SHP77 (cell line): ENCODE data around the gene MAPK14.
"Not testable (repeated sequence)": the region's sequence is repeated elsewhere in the genome, so short reads cannot be mapped to it uniquely, and the experiment has no call there.

ENCODE experiments used
- DNase-seq, 2 experiments: peaks; one replicate each; lab custom pipeline; 2025; lab: John Stamatoyannopoulos, UW

The MAPK14 gene

DNA sequence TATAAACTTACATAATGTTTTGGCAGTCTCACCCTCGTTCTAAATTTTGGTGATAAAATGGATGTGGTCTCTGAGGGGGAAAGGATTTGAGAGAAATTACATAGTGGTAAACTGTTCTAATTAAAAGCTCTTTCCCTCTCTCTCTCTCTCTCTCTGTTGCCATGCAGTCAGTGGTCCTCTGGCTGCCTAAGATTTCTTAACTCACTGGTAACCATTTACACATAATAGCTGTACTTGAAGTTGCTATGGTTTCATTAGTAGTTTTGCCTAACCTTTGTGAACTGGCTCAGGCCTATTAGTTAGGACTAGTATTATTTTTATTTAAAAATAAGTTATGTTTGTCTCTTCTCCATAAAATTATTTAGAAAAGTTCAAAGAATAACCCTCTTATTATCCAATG is 42.0 kb downstream of the MAPK14 start:
- DNase-seq, result no peak

DNA sequence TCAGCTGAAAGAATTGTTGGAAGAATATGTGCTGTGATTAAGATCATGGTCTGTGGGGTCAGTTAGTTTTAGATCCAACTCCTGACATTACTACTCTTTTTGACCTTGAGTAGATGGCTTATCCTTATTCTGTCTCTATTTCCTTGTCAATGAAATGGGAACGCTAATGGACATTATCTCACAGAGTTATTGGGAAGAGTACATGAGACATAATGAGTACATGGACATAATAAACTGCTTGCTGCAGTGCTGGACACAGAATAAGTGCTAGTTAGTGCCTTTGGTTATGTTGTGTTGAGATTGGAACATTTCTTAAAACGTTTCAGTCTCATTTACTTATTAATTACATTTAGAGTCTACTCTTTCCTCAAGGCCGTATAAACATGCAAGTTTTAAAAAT is 42.6 kb downstream of the MAPK14 start:
- no peak for DNase-seq

DNA sequence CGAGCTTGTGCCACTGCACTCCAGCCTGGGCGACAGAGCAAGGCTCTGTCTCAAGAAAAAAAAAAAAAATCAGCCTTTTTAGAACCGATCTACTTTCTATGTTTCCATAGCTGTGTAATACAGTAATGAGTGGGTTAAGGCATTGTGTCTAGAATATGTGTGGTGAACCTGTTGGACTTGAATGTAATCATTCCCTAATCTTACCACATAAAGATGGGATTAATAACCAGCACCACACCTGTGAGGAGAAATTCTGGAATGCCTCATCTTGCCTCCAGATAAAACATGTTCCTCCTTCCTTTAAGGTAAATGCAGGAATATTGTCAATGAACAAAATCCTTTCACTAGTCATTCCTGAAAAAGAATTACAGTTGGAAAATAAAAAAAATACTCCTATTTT is 43.7 kb downstream of the MAPK14 start:
- no peak for DNase-seq

DNA sequence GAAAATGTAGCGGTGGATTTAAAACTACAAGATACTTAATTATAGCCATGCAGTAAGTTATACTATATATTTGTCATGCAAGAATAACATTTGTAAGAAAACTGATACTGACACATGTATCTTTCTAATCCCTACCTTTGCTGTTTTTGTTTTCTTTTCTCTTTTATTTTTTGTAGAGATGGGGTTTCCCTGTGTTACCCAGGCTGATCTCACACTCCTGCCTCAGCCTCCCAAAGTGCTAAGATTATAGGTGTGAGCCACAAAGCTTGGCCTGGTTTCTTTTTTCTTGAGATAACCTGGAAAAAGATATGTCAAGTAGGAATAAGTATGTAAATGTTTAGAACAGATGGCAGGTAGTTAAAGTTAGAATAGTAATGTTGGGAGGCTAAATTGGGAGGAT is 44.1 kb downstream of the MAPK14 start:
- DNase-seq, result no peak

DNA sequence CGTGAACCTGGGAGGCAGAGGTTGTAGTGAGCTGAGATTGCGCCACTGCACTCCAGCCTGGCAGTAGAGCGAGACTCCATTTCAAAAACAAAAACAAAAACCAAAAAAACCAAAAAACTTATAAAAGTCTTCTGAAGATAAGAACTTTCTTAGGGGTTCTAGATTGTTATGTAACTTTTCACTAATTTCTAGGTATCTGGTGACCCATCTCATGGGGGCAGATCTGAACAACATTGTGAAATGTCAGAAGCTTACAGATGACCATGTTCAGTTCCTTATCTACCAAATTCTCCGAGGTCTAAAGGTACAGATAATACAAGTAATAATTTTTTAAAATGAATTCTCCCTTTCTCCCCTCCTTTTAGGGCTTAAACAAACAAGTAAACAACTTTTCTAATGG is 45.1 kb downstream of the MAPK14 start:
- DNase-seq, result no peak

DNA sequence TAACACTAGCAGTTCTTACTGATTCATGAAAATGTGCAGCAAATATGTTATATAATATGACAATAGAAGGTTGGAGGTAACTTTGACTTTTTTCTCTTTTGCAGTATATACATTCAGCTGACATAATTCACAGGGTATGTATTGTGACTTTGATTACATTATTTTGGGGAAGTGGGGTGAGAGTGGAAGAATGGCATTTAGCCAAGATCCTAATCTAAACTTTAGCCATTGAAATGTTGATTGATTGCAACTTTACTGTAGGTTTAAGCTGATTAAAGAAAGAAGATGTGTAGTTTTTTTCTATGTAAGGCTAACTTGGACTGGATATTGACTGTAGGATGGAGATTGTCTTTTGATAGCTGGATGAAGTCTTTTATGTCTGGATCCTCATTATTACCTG is 46.0 kb downstream of the MAPK14 start:
- no peak for DNase-seq

DNA sequence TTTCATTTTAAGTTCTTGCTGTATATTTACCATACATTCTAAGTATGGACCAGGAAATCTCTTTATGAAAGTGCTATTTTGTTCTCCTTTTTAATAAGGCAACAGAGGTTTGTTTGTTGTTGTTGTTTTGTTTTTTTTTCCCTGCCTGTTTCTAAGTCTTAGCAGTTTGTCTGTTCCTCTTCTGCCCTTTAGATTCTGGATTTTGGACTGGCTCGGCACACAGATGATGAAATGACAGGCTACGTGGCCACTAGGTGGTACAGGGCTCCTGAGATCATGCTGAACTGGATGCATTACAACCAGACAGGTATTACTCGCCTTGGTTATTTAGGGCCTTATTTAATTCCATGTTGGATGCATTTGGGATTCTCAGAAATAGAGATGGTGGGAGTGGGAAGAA is 48.0 kb downstream of the MAPK14 start:
- DNase-seq, result peak in 1 of 2 experiments; percentile 2

DNA sequence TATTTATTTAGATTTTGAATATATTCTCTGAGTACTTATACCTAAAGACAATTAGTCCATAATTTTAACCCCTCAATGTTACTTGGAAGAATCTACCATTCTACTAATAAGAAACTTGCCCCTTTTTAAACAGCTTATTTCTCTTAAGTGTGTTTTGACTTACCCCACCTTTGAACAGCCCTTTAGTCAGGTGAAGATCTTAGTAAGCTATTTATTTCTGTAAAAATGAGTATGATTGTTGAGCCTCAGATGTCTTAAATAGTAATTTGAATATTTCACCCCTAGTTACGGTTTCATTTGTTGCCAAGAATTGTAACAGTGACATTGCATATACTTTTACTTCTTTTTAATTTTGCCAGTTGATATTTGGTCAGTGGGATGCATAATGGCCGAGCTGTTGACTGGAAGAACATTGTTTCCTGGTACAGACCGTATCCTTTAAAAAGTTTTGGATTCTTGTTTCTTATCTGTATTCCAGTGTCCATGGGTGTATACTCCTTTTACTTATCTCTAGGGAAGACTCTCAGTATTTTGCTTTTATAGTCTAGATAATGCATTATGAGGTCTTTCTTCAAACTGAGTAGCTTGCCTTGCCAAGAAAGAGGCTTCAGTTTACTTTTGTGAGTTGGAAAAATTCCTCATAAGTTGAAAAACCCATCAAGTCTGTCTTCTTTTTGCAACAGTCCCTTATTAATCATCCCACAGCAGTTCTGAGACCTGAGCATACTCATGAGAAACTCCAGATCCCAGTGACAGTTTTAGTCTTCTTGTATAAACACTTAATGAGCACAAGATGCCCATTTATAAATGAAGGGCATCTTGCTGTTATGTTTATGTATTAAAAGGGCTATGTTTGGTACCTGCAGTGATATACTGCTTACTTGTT is 48.8 kb downstream of the MAPK14 start:
- no peak for DNase-seq

DNA sequence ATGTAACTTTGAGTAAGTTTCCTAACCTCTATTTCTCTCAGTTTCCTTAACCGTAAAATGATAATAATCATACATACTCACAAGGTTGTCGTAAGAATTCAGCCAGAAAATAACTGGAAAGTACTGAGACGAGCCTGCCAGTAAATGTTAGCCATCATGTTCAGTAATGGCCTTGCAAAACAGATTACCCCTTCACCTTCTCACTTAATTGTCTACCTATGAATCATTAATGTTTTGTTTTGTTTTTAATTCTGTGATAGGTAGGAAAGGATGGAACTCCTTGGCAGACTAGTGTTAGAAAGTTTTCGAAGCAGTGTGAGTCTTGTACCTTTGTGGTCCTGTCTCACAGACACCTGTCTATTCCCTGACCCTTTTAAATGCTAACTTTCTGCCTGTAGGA is 50.6 kb downstream of the MAPK14 start:
- no peak for DNase-seq

DNA sequence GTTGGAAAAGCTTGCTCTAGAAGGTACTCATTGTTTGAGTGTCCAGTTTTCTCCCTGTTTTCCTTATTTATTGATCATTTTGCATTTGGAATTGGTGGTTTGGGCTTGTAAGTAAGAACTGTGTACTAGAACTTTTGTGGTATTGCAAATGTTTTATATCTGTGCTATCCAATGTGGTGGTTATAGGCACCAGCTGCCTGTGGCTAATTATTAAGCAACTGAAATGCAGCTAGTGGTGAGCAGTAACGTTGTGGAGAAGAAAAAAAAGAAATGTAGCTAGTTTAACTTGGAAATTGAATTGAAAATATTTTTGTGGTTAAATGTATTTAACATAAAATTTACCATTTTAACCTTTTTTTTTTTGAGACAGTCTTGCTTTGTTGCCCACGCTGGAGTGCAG is 52.0 kb downstream of the MAPK14 start:
- DNase-seq, result no peak

DNA sequence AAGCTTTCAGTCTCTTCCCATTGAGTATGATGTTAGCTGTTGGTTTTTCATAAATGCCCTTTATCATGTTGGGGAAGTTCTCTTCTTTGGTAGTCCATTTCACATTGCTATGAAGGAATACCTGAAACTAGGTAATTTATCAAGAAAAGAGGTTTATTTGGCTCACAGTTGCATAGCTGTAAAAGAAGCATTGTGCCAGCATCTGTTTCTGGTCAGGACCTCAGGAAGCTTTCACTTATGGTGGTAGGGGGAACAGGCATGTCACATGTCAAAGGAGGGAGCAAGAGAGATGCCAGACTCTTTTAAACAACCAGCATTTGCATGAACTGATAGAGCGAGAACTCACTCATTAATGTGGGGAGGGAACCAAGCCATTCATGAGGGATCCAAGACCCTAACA is 54.7 kb downstream of the MAPK14 start:
- no peak for DNase-seq

DNA sequence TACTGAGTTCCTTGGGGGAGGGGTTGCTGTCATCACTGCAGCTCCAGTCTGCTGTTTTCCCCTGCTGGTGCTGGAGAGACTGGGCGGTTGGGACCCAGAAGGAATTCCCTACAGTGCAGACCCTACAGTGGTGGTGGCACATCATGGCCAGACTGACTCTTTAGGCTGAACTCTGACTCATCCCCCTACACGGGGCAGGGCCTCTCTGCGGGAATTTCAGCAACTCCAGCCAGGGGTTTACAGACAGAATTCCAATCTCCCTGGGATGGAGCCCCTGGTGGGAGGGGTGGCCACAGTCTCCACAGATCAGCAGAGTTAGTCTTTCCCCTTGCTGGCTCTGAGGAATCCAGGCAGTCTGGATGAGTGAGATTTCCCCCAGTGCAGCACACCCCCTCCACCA is 55.8 kb downstream of the MAPK14 start:
- DNase-seq, result no peak

DNA sequence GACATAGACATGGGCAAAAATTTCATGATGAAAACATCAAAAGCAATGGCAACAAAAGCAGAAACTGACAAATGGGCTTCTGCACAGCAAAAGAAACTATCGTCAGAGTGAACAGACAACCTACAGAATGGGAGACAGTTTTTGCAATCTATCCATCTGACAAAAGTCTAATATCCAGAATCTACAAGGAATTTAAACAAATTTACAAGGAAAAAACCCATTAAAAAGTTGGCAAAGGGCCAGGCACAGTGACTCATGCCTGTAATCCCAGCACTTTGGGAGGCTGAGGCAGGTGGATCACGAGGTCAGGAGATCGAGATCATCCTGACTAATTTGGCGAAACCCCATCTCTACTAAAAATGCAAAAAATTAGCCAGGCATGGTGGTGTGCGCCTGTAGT is 60.6 kb downstream of the MAPK14 start:
- not testable (repeated sequence) for DNase-seq

DNA sequence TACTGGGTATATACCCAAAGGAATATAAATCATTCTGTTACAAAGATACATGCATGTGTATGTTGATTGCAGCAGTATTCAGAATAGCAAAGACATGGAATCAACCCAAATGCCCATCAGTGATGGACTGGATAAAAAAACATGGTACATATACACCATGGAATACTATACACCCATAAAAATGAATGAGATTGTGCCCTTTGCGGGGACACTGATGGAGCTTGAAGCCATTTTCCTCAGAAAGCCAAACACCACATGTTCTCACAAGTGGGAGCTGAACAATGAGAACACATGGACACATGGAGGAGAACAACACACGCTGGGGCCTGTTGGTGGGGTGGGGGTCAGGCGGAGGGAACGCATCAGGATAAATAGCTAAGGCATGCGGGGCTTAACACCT is 61.4 kb downstream of the MAPK14 start:
- DNase-seq, result no peak

DNA sequence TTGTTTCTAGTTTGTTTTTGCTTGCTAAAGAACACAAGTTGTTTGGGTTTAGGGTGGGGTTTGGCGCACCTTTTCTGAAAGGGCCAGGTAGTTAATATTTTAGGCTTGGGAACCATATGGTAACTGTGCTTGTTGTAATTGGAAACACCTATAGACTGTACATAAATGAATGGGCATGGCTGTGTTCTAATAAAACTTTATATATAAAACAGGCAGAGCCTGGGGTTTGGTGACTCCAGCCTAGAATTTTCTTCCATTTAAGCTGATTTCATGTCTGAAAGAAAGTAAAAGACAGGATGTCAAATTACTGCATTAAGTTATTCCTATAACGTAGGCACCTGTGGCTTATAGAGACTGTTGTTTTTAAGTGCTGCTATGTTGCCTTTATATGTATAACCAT is 66.6 kb downstream of the MAPK14 start:
- DNase-seq, result no peak

DNA sequence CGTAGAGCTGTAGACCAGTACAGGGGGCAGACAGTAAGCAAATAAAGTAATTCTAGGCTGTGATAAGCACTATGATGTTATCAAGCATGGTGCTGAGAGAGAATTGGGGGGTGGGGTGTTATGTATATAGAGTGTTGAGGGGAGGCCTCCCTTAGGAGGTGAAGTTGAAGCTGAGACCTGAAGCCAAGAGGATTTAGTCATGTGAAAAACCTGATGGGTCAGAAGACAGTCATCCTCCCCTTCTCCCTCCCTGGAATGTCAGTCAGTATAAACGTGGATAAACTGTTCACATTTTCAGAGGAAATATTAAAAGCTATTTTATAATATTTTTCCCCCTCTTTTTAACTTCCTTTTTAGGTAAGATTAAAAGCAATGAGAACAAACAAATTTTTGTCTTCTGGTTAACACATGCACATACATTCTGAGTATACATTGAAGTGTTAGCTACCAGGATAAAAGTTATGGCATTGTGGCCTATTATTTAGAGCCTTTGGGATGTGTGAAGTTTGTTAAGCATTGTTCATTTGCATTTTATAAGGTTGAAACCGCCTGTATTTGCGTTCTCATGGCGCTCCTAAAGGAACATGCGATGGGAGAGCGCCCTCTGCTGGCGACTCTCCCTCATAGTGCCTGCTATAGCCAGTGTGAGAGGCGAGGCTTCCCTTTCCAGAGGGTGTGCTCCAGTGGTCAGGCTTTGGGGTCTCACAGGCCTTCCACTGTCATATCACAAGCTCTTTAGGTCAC is 67.3 kb downstream of the MAPK14 start:
- peak; percentile 27 to 40 for DNase-seq

DNA sequence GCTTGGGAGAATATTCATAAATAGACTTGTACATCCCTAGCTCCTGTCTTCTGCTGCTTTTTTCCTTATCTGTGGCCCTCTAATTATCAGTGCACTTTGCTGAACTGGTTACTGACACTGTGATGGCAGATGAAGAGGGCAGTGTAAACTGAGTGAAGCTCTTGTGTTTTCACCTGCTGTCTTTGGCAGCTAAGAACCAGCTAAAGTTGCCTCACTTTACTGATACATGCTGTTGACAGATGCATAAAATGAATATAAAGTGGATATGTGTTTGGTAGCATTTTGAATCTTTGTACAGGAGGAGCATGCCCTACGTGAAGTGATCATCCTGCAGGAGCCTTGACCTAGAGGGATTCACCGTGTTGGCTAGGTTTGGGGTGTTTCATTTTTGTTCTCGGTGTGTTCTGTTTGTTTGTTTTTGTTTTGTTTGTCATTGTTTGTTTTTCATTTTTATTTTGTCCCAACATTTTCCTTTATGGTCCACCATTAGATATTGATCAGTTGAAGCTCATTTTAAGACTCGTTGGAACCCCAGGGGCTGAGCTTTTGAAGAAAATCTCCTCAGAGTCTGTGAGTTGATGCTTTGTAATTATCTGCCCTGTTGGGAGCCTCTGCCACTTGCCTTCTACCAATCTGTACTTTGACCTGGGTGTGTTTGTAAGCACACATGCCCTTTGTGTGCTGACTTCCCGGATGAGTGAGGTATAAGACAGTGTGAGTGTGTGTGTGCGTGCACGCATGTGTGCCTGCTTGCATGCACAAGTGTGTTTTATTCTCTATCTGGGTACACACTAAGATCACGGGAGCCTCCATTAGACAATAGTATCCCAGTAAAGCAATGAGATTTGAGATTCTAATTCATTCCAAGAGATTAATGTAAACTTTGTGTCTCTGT is 68.1 kb downstream of the MAPK14 start:
- DNase-seq, result no peak

DNA sequence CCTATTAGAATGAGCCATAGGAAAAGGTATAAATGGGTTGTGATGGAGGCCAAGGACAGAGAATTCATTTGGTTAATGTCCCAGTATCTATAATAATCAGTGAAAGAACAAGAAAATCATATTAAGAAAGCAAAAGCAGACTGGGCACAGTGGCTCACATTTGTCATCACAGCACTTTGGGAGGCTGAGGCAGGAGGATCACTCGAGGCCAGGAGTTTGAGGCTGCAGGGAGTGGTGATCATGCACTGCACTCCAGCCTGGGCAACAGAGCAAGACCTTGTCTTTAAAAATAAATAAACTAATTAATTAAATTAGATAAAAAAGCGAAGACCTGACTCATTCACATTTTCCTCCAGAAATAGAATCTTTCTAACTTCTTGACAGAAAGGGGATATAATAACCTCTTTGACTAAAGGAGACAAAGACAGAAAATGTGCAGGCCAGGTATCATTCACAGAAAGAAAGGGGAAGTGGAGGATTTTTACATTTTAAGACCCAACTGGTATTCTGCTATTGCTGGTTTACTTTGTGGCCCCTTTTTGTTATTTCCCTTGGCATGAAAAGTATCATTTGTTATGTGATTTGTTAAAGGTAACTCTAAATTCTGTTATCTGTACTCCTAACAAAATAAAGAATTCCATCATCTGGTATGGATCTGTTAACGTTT is 70.8 kb downstream of the MAPK14 start:
- no peak for DNase-seq

DNA sequence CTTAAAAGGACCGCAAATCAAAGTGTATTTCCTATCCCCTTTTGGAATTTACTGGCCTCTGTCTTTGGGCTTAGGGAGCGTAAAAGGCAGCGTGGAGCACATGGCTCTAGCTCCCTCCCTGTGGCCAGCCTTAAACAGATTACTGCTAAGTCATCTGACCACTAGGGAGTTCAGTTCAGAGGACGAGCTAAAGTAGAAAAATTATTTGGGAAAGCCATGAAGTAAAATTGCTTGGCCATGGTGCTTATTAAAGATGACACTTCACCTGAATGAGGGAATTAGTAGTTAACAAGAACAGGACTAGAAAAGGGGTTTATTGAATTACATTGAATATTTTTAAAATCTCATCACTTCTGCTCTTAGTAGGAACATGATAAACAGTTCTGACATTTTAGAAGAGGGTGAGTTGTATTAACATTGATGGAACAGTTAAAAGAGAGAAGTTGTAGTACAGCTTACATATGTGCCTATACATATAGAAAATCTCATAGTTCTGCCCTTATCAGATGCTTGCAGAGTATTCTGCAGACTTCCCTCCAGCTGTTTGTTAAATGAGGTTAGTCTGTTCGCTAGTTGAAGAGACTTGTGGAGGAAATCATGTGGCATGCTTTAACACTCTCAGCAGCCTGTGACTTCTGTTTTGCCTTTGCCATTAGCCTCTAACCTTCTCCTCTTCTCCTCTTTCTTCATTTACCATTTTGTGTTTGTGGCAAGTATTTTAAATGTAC is 71.5 kb downstream of the MAPK14 start:
- no peak for DNase-seq

DNA sequence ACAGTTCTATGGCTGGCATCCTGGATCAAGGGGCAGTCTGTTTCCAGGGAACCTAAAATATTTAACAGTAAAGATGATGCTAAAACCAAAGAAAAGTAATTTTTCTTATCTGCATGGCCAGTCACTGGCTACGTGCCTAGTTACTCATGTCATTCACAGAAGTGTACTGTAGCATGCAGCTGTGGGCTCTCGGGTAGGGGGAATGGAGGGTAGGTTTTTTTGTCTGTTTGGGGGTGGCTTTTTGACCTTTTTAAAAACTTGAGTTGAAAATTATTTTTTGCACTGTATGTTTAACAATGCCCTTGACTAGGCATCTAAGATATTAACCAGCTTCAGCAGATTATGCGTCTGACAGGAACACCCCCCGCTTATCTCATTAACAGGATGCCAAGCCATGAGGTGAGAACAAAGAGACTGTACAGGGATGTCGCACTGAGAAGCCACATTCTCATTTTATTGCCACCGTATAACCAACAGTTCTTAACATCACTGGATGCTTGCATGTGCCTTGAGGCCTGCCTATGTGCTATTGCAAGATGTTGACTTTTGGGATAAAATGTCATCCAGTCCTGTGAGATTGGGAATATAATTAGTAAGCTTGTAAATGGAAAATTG is 72.4 kb downstream of the MAPK14 start:
- DNase-seq, result no peak

DNA sequence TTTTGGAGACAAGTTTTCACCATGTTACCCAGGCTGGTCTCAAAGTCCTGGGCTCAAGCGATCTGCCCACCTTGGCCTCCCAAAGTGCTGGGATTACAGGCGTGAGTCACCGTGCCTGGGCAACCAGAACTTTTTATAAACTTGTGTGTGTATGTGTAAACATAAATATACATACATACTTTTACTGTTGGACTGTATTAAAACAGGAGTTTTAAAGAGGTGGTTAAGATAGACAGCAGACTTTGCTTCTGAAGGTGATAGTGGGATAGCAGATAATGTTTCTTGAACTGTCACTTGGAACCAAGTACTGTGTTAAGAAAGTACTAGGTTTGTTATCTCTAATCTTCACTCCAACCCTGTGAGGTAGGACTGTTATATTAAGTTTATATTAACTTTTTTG is 74.1 kb downstream of the MAPK14 start:
- no peak for DNase-seq
